Neural cell (in vitro differentiated cells): ENCODE results near the gene ENO3. TPM values are rescaled to one million over a fixed set of nuclear protein-coding genes. Genes with fewer than 3 reads are reported as not detected.

Source experiments
- H2AFZ ChIP-seq: fragments of 200-600, 300-800 bp; sonication (generic), shearing (Covaris generic); 2 replicates; pipeline ENCODE4 v1.6.0; 2014; ENCODE audit warnings: low read depth, mild to moderate bottlenecking, antibody characterized with exemption, low read length, moderate library complexity
- H3F3A ChIP-seq: fragments of 200-600 bp; shearing (Covaris generic); 2 replicates; pipeline ENCODE4 v1.6.1; 2016; ENCODE audit warnings: mild to moderate bottlenecking, moderate library complexity, mixed read lengths, antibody characterized with exemption, low read length; ENCODE audit not compliant: insufficient read depth, poor library complexity, severe bottlenecking
- H3K27ac ChIP-seq: fragments of 200-600, 300-800 bp; sonication (generic), shearing (Covaris generic); 2 replicates; pipeline ENCODE4 v1.5.1; 2014; ENCODE audit warnings: mild to moderate bottlenecking, low read length, moderate library complexity
- H3K27me3 ChIP-seq: fragments of 300-800, 200-600 bp; sonication (generic), shearing (Covaris generic); 2 replicates; pipeline ENCODE4 v1.6.0; 2014; ENCODE audit warnings: mild to moderate bottlenecking, low read depth, low read length, moderate library complexity; ENCODE audit not compliant: insufficient read depth
- H3K36me3 ChIP-seq: fragments of 300-800, 200-600 bp; sonication (generic), shearing (Covaris generic); 2 replicates; pipeline ENCODE4 v1.5.1; 2014; ENCODE audit warnings: mild to moderate bottlenecking, antibody characterized with exemption, low read length, moderate library complexity; ENCODE audit not compliant: insufficient read depth
- H3K4me2 ChIP-seq: fragments of 300-800, 200-600 bp; sonication (generic), shearing (Covaris generic); 2 replicates; pipeline ENCODE4 v1.6.0; 2014; ENCODE audit warnings: mild to moderate bottlenecking, low read length
- H3K4me3 ChIP-seq: fragments of 300-800, 200-600 bp; sonication (generic), shearing (Covaris generic); 2 replicates; pipeline ENCODE4 v1.5.1; 2014; ENCODE audit warnings: mild to moderate bottlenecking, low read length, moderate library complexity
- H3K79me2 ChIP-seq: fragments of 200-600 bp; shearing (Covaris generic); replicated peaks from 2 replicates; pipeline ENCODE4 v1.6.0; 2014; ENCODE audit warnings: mild to moderate bottlenecking, low read length, moderate library complexity; ENCODE audit not compliant: insufficient read depth
- H3K9ac ChIP-seq: fragments of 300-800, 200-600 bp; sonication (generic), shearing (Covaris generic); 2 replicates; pipeline ENCODE4 v1.6.1; 2016; ENCODE audit warnings: mild to moderate bottlenecking, low read length, mixed read lengths
- H3K9me2 ChIP-seq: fragments of 200-600 bp; shearing (Covaris generic); 2 replicates; pipeline ENCODE4 v1.6.1; 2016; ENCODE audit warnings: mild to moderate bottlenecking, low read length, mixed read lengths; ENCODE audit not compliant: insufficient read depth
- H3K9me3 ChIP-seq: fragments of 200-600, 300-800 bp; sonication (generic), shearing (Covaris generic); 2 replicates; pipeline ENCODE4 v1.6.1; 2016; ENCODE audit warnings: mild to moderate bottlenecking, mixed run types, low read length, moderate library complexity, mixed read lengths
- H4K20me1 ChIP-seq: fragments of 200-600 bp; shearing (Covaris generic); 2 replicates; pipeline ENCODE4 v1.6.1; 2016; ENCODE audit warnings: mild to moderate bottlenecking, mixed run types; ENCODE audit not compliant: insufficient read depth
- EP300 ChIP-seq: fragments of 450-650 bp; conservative IDR thresholded peaks from 2 replicates; pipeline ENCODE4 v1.6.1; 2014; ENCODE audit warnings: antibody characterized with exemption, mild to moderate bottlenecking, moderate library complexity; ENCODE audit not compliant: poor library complexity, severe bottlenecking
- EZH2 ChIP-seq: fragments of 200-600, 300-800 bp; shearing (Covaris generic), sonication (generic); IDR thresholded peaks from 2 replicates; pipeline ENCODE4 v1.6.1; 2014; ENCODE audit warnings: antibody characterized with exemption, low read length, borderline replicate concordance, mild to moderate bottlenecking; ENCODE audit not compliant: insufficient read depth, poor library complexity, severe bottlenecking
- MXI1 ChIP-seq: fragments of 450-650 bp; conservative IDR thresholded peaks from 2 replicates; pipeline ENCODE4 v1.6.1; 2014; ENCODE audit warnings: antibody characterized with exemption, mild to moderate bottlenecking; ENCODE audit not compliant: poor library complexity, severe bottlenecking
- POLR2AphosphoS5 ChIP-seq: IDR thresholded peaks from 2 replicates; pipeline ENCODE4 v1.6.1; 2012
- RAD21 ChIP-seq: fragments of 450-650 bp; conservative IDR thresholded peaks from 2 replicates; pipeline ENCODE4 v1.6.1; 2014; ENCODE audit warnings: antibody characterized with exemption, mild to moderate bottlenecking, moderate library complexity
- SMC3 ChIP-seq: fragments of 450-650 bp; conservative IDR thresholded peaks from 2 replicates; pipeline ENCODE4 v1.6.1; 2014; ENCODE audit warnings: antibody characterized with exemption, mild to moderate bottlenecking, moderate library complexity; ENCODE audit not compliant: poor library complexity
- TAF1 ChIP-seq: IDR thresholded peaks from 2 replicates; pipeline ENCODE4 v1.6.1; 2012; ENCODE audit warnings: low read depth
- polyA plus RNA-seq: library from polyadenylated mRNA; depleted of rRNA; stranded (reverse); fragments of >200 nt; gene quantifications from 2 replicates; pipeline ENCODE4 v1.2.3, GENCODE V29; 2014
- TF ChIP-seq, protein P1 (sequence below): IDR thresholded peaks from 2 replicates; pipeline ENCODE4 v1.6.1; 2012; ENCODE audit warnings: borderline replicate concordance
- TF ChIP-seq, protein P2 (sequence below): fragments of 450-650 bp; IDR thresholded peaks from 2 replicates; pipeline ENCODE4 v1.5.1; 2014; ENCODE audit warnings: antibody characterized with exemption, mild to moderate bottlenecking, moderate library complexity; ENCODE audit not compliant: poor library complexity, severe bottlenecking

Gene ENO3
- polyA plus RNA-seq, 1 donor from 2014 or later = 2.3 TPM

GRCh38 chr17:4928881-4929280 lies 22.0 kb upstream of the ENO3 start:
- no peaks in the 10 kb centered on the region for H4K20me1 ChIP-seq
- H3K4me3 ChIP-seq = no peak overlapping the region
- H3K79me2 ChIP-seq = no peaks in the 10 kb centered on the region
- H3F3A ChIP-seq = no peaks in the 10 kb centered on the region
- no peak overlapping the region for H3K4me2 ChIP-seq
- no peak overlapping the region for H2AFZ ChIP-seq
- H3K9me2 ChIP-seq = no peaks in the 10 kb centered on the region
- no peak overlapping the region for H3K27ac ChIP-seq
- TF ChIP-seq POLR2AphosphoS5 (no peak), MXI1 (no peak), SMC3 (no peak)
- TF ChIP-seq, protein P1, sequence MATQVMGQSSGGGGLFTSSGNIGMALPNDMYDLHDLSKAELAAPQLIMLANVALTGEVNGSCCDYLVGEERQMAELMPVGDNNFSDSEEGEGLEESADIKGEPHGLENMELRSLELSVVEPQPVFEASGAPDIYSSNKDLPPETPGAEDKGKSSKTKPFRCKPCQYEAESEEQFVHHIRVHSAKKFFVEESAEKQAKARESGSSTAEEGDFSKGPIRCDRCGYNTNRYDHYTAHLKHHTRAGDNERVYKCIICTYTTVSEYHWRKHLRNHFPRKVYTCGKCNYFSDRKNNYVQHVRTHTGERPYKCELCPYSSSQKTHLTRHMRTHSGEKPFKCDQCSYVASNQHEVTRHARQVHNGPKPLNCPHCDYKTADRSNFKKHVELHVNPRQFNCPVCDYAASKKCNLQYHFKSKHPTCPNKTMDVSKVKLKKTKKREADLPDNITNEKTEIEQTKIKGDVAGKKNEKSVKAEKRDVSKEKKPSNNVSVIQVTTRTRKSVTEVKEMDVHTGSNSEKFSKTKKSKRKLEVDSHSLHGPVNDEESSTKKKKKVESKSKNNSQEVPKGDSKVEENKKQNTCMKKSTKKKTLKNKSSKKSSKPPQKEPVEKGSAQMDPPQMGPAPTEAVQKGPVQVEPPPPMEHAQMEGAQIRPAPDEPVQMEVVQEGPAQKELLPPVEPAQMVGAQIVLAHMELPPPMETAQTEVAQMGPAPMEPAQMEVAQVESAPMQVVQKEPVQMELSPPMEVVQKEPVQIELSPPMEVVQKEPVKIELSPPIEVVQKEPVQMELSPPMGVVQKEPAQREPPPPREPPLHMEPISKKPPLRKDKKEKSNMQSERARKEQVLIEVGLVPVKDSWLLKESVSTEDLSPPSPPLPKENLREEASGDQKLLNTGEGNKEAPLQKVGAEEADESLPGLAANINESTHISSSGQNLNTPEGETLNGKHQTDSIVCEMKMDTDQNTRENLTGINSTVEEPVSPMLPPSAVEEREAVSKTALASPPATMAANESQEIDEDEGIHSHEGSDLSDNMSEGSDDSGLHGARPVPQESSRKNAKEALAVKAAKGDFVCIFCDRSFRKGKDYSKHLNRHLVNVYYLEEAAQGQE = no peak
- H3K9ac ChIP-seq = no peak overlapping the region
- no peaks in the 10 kb centered on the region for H3K36me3 ChIP-seq
- no peaks in the 10 kb centered on the region for H3K27me3 ChIP-seq
- no peaks in the 10 kb centered on the region for H3K9me3 ChIP-seq

- Histone ChIP-seq H4K20me1 (no peaks in the 10 kb centered on the region), H3K9me3 (no peaks in the 10 kb centered on the region), H2AFZ (no peak within 1 kb of the TSS), H3F3A (no peaks in the 10 kb centered on the region), H3K4me3 (no peak within 1 kb of the TSS), H3K27ac (no peak within 1 kb of the TSS), H3K9ac (no peak within 1 kb of the TSS), H3K79me2 (no peaks in the 10 kb centered on the region), H3K9me2 (no peaks in the 10 kb centered on the region), H3K27me3 (no peaks in the 10 kb centered on the region), H3K36me3 (no peaks in the 10 kb centered on the region), H3K4me2 (no peak within 1 kb of the TSS)
- TF ChIP-seq POLR2AphosphoS5 (no peak), EP300 (no peak), MXI1 (no peak), TAF1 (no peak), RAD21 (no peak), SMC3 (no peak), EZH2 (no peak)
- TF ChIP-seq, protein P1 = no peak
- TF ChIP-seq, protein P2, sequence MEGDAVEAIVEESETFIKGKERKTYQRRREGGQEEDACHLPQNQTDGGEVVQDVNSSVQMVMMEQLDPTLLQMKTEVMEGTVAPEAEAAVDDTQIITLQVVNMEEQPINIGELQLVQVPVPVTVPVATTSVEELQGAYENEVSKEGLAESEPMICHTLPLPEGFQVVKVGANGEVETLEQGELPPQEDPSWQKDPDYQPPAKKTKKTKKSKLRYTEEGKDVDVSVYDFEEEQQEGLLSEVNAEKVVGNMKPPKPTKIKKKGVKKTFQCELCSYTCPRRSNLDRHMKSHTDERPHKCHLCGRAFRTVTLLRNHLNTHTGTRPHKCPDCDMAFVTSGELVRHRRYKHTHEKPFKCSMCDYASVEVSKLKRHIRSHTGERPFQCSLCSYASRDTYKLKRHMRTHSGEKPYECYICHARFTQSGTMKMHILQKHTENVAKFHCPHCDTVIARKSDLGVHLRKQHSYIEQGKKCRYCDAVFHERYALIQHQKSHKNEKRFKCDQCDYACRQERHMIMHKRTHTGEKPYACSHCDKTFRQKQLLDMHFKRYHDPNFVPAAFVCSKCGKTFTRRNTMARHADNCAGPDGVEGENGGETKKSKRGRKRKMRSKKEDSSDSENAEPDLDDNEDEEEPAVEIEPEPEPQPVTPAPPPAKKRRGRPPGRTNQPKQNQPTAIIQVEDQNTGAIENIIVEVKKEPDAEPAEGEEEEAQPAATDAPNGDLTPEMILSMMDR = no peak
These were observed 19.0 kb upstream of the ENO3 start, which contains the start of gene GP1BA for GRCh38 chr17:4931963-4932362. Gene GP1BA (plus strand): TSS chr17:4932277. CDS start chr17:4932605, 328 bp downstream.
